HepG2 (cell line): Measurements from ENCODE around the gene FXN. TPM values are rescaled to one million over a fixed set of nuclear protein-coding genes. Genes with fewer than 3 reads are reported as not detected.
A peak's percentile ranks its signal among the peaks of the same experiment; 100 is the strongest.

Experiments used
- AKNA ChIP-seq: sonication (generic); formaldehyde crosslinking; IDR thresholded peaks from 2 replicates; pipeline ENCODE4 v1.4.0; 2020; ENCODE audit warnings: missing genetic modification reagents, borderline replicate concordance
- ATRX ChIP-seq: sonication (generic); formaldehyde crosslinking; IDR thresholded peaks from 2 replicates; pipeline ENCODE4 v1.4.0; 2020; ENCODE audit warnings: missing genetic modification reagents, borderline replicate concordance
- DDIT3 ChIP-seq: sonication (generic); formaldehyde crosslinking; IDR thresholded peaks from 2 replicates; pipeline ENCODE4 v1.4.0; 2020; ENCODE audit warnings: mild to moderate bottlenecking, missing genetic modification reagents
- ELF4 ChIP-seq: sonication (generic); formaldehyde crosslinking; IDR thresholded peaks from 2 replicates; pipeline ENCODE4 v1.5.0; 2020; ENCODE audit warnings: missing genetic modification reagents, mild to moderate bottlenecking, moderate library complexity, borderline replicate concordance
- FOSL1 ChIP-seq: sonication (generic); formaldehyde crosslinking; IDR thresholded peaks from 2 replicates; pipeline ENCODE4 v1.9.0; 2021; ENCODE audit warnings: missing genetic modification reagents, borderline replicate concordance
- ONECUT2 ChIP-seq: sonication (generic); formaldehyde crosslinking; IDR thresholded peaks from 2 replicates; pipeline ENCODE4 v1.4.0; 2020; ENCODE audit warnings: missing genetic modification reagents
- POGK ChIP-seq: sonication (generic); formaldehyde crosslinking; conservative IDR thresholded peaks from 2 replicates; pipeline ENCODE4 v1.8.0; 2022; ENCODE audit warnings: mild to moderate bottlenecking, moderate library complexity, missing genetic modification reagents
- RBAK ChIP-seq: sonication (generic); formaldehyde crosslinking; IDR thresholded peaks from 2 replicates; pipeline ENCODE4 v1.5.1; 2020; ENCODE audit warnings: mild to moderate bottlenecking, missing genetic modification reagents
- TAF1 ChIP-seq: sonication (generic); formaldehyde crosslinking; IDR thresholded peaks from 2 replicates; pipeline ENCODE4 v1.4.0; 2020; ENCODE audit warnings: missing genetic modification reagents
- ZBED4 ChIP-seq: sonication (generic); formaldehyde crosslinking; IDR thresholded peaks from 2 replicates; pipeline ENCODE4 v1.4.0; 2020; ENCODE audit warnings: missing genetic modification reagents, borderline replicate concordance
- ZBTB38 ChIP-seq: sonication (generic); formaldehyde crosslinking; IDR thresholded peaks from 2 replicates; pipeline ENCODE4 v1.5.1; 2020; ENCODE audit warnings: mild to moderate bottlenecking, missing genetic modification reagents
- ZNF121 ChIP-seq: sonication (generic); formaldehyde crosslinking; IDR thresholded peaks from 2 replicates; pipeline ENCODE4 v1.5.0; 2020; ENCODE audit warnings: mild to moderate bottlenecking, missing genetic modification reagents
- ZNF256 ChIP-seq: sonication (generic); formaldehyde crosslinking; conservative IDR thresholded peaks from 2 replicates; pipeline ENCODE4 v1.4.0; 2020; ENCODE audit warnings: missing genetic modification reagents
- ZNF576 ChIP-seq: sonication (generic); formaldehyde crosslinking; IDR thresholded peaks from 2 replicates; pipeline ENCODE4 v1.4.0; 2020; ENCODE audit warnings: mild to moderate bottlenecking, missing genetic modification reagents
- ZNF709 ChIP-seq: sonication (generic); formaldehyde crosslinking; IDR thresholded peaks from 2 replicates; pipeline ENCODE4 v1.5.0; 2020; ENCODE audit warnings: mild to moderate bottlenecking, missing genetic modification reagents
- ZNF720 ChIP-seq: sonication (generic); formaldehyde crosslinking; IDR thresholded peaks from 2 replicates; pipeline ENCODE4 v1.4.0; 2020; ENCODE audit warnings: missing genetic modification reagents
- ZNF792 ChIP-seq: IDR thresholded peaks from 2 replicates; pipeline ENCODE4 v1.6.1; 2016
- ZNF883 ChIP-seq: sonication (generic); formaldehyde crosslinking; IDR thresholded peaks from 2 replicates; pipeline ENCODE4 v1.5.1; 2020; ENCODE audit warnings: mild to moderate bottlenecking, missing genetic modification reagents; ENCODE audit errors: not compliant biosample characterization
- polyA plus RNA-seq, 8 experiments: library from polyadenylated mRNA; depleted of rRNA in 3 of 8; stranded (reverse) in 7 of 8; unstranded in 1 of 8; fragments of >200 nt; fragmentation: Illumina TruSeq in 4 of 8; extraction: Trizol in 4 of 8; gene quantifications; 2 replicates each; pipeline versions ENCODE4 v1.2.1 to v1.2.3, GENCODE V29; 2011 to 2016; ENCODE audit warnings: low read depth in 4 of 8, missing spikeins in 1 of 8, mixed read lengths in 1 of 8; ENCODE audit not compliant: insufficient read depth in 1 of 8
- total RNA-seq, 5 experiments: library from RNA; depleted of rRNA; stranded (reverse); fragments of >200 nt; fragmentation: Illumina TruSeq; extraction: Trizol; gene quantifications; 2 replicates each; pipeline ENCODE4 v1.2.3, GENCODE V29; 2016; ENCODE audit warnings: low read depth in 1 of 5

Gene FXN
- total and polyA plus RNA-seq, 2 of the 13 experiments (the other 11 are each of a cell fraction or from before 2014, with no cell fraction given), result 24.1 to 26.0 TPM

- 0 out of 2 replicates have a peak, but pooled peaks have one; percentile 45 for TF ChIP-seq RBAK (CRISPR knock-in tag)
- no peak for TF ChIP-seq ZBED4 (CRISPR knock-in tag)
- peak; percentile 52; the same call in 1 of the 2 replicates for TF ChIP-seq ELF4
- no peak for TF ChIP-seq POGK
- no peak for TF ChIP-seq TAF1
- no peak for TF ChIP-seq FOSL1 (CRISPR knock-in tag)
- no peak for TF ChIP-seq ZNF709 (CRISPR knock-in tag)
- TF ChIP-seq DDIT3 (CRISPR knock-in tag), result no peak
- no peak for TF ChIP-seq ZNF792
- TF ChIP-seq ONECUT2 (CRISPR knock-in tag), result no peak
- TF ChIP-seq ATRX (CRISPR knock-in tag), result no peak
- no peak for TF ChIP-seq ZBTB38 (CRISPR knock-in tag)
- TF ChIP-seq AKNA (CRISPR knock-in tag), result no peak
- TF ChIP-seq ZNF720 (CRISPR knock-in tag), result no peak
- TF ChIP-seq ZNF883 (CRISPR knock-in tag), result no peak
- TF ChIP-seq ZNF576 (CRISPR knock-in tag), result no peak
- no peak for TF ChIP-seq ZNF121 (CRISPR knock-in tag)
- no peak for TF ChIP-seq ZNF256 (CRISPR knock-in tag)
Observed at GRCh38 chr9:69104830-69105527, 69.4 kb downstream of the FXN start (continued).
